COR-L47 (cell line): Measurements from ENCODE around the gene PODNL1.
A peak's percentile ranks its signal among the peaks of the same experiment; 100 is the strongest.
"Not testable (repeated sequence)": the region's sequence is repeated elsewhere in the genome, so short reads cannot be mapped to it uniquely, and the experiment has no call there.

Experiments
- DNase-seq: peaks from one replicate; lab custom pipeline; 2025; lab: John Stamatoyannopoulos, UW

Gene PODNL1

GRCh38 chr19:13938301-13939064 is at the start of gene PODNL1:
TSS of gene PODNL1 (minus strand) at chr19:13938417. CDS start at chr19:13938181, 236 bp downstream.
- DNase-seq = no peak

- DNase-seq = no peak
Measured at GRCh38 chr19:13987101-13987890, 49.1 kb upstream of the PODNL1 start.

GRCh38 chr19:13986348-13986904 is 48.2 kb upstream of the PODNL1 start:
- DNase-seq = peak; percentile 87

- DNase-seq = peak; percentile 67
Measured at GRCh38 chr19:13985771-13986347, 47.6 kb upstream of the PODNL1 start.

GRCh38 chr19:13984875-13985741 is 46.9 kb upstream of the PODNL1 start:
- no peak for DNase-seq

GRCh38 chr19:13984186-13984585 is 46.0 kb upstream of the PODNL1 start:
- DNase-seq = peak; percentile 11

GRCh38 chr19:13983213-13983889 is 45.1 kb upstream of the PODNL1 start:
- peak; percentile 92 for DNase-seq

GRCh38 chr19:13982773-13983172 is 44.6 kb upstream of the PODNL1 start:
- no peak for DNase-seq

- DNase-seq = no peak
Measured at GRCh38 chr19:13981988-13982501, 43.8 kb upstream of the PODNL1 start.

GRCh38 chr19:13981467-13981866 is 43.2 kb upstream of the PODNL1 start:
- no peak for DNase-seq

GRCh38 chr19:13981021-13981420 is 42.8 kb upstream of the PODNL1 start:
- DNase-seq = no peak

GRCh38 chr19:13980340-13980739 is 42.1 kb upstream of the PODNL1 start:
- no peak for DNase-seq

- DNase-seq = no peak
Measured at GRCh38 chr19:13979686-13980085, 41.5 kb upstream of the PODNL1 start.

GRCh38 chr19:13979244-13979615 is 41.0 kb upstream of the PODNL1 start:
- DNase-seq = no peak

- peak; percentile 85 for DNase-seq
Measured at GRCh38 chr19:13978351-13979243, 40.4 kb upstream of the PODNL1 start.

GRCh38 chr19:13977803-13978202 is 39.6 kb upstream of the PODNL1 start:
- DNase-seq = no peak

- DNase-seq = no peak
Measured at GRCh38 chr19:13976446-13976845, 38.2 kb upstream of the PODNL1 start.

GRCh38 chr19:13975870-13976269 is 37.7 kb upstream of the PODNL1 start:
- DNase-seq = no peak

- peak; percentile 13 for DNase-seq
Measured at GRCh38 chr19:13974073-13974472, 35.9 kb upstream of the PODNL1 start.

GRCh38 chr19:13973479-13973878 is 35.3 kb upstream of the PODNL1 start:
- DNase-seq = not testable (repeated sequence)
